HEK293 (cell line): ENCODE results near the gene SLC66A2.

Experiments
- CTCF ChIP-seq: fragments of 450-650 bp; formaldehyde crosslinking; IDR thresholded peaks from 2 replicates; pipeline ENCODE4 v1.5.1; 2016; ENCODE audit warnings: missing biosample characterization, missing genetic modification characterization
- EGR2 ChIP-seq: fragments of 450-650 bp; formaldehyde crosslinking; IDR thresholded peaks from 2 replicates; pipeline ENCODE4 v1.5.1; 2016; ENCODE audit warnings: low read depth, missing biosample characterization, missing genetic modification characterization
- PRDM2 ChIP-seq: fragments of 450-650 bp; formaldehyde crosslinking; IDR thresholded peaks from 2 replicates; pipeline ENCODE4 v1.5.1; 2016; ENCODE audit warnings: missing biosample characterization, missing genetic modification characterization, borderline replicate concordance
- SP2 ChIP-seq: fragments of 450-650 bp; formaldehyde crosslinking; IDR thresholded peaks from 2 replicates; pipeline ENCODE4 v1.5.1; 2016; ENCODE audit warnings: missing biosample characterization, missing genetic modification characterization
- ZFP3 ChIP-seq: fragments of 450-650 bp; formaldehyde crosslinking; IDR thresholded peaks from 2 replicates; pipeline ENCODE4 v1.5.1; 2016; ENCODE audit warnings: low read depth, missing biosample characterization, missing genetic modification characterization
- ZNF274 ChIP-seq, 2 experiments: fragments of 200-500 bp in 1 of 2; fragments of 450-650 bp in 1 of 2; sonication (Bioruptor generic) in 1 of 2; formaldehyde crosslinking in 1 of 2; IDR thresholded peaks; 2 replicates each; pipeline versions ENCODE4 v1.5.1 to v1.6.1; 2014 to 2016; ENCODE audit warnings: borderline replicate concordance in 1 of 2, inconsistent platforms in 1 of 2, low read length in 1 of 2, missing biosample characterization in 1 of 2, missing genetic modification characterization in 1 of 2
- ZNF311 ChIP-seq: fragments of 450-650 bp; formaldehyde crosslinking; IDR thresholded peaks from 2 replicates; pipeline ENCODE4 v1.5.1; 2017; ENCODE audit warnings: missing biosample characterization, missing genetic modification characterization, borderline replicate concordance
- ZNF398 ChIP-seq: fragments of 450-650 bp; formaldehyde crosslinking; IDR thresholded peaks from 2 replicates; pipeline ENCODE4 v1.5.1; 2017; ENCODE audit warnings: missing biosample characterization, missing genetic modification characterization
- ZNF558 ChIP-seq: fragments of 450-650 bp; formaldehyde crosslinking; IDR thresholded peaks from 2 replicates; pipeline ENCODE4 v1.5.1; 2016; ENCODE audit warnings: missing biosample characterization, missing genetic modification characterization
- ZNF768 ChIP-seq: fragments of 450-650 bp; formaldehyde crosslinking; IDR thresholded peaks from 2 replicates; pipeline ENCODE4 v1.5.1; 2018; ENCODE audit warnings: missing biosample characterization, mild to moderate bottlenecking, missing genetic modification characterization

- no peak for TF ChIP-seq ZNF768
- no peak for TF ChIP-seq CTCF (tag by site-specific recombination)
- TF ChIP-seq ZNF398 (tag by site-specific recombination) = no peak
- no peak for TF ChIP-seq PRDM2
- no peak for TF ChIP-seq SP2 (tag by site-specific recombination)
- no peak for TF ChIP-seq ZNF311 (tag by site-specific recombination)
- TF ChIP-seq ZFP3 (tag by site-specific recombination) = no peak
- no peak for TF ChIP-seq ZNF558 (tag by site-specific recombination)
- TF ChIP-seq ZNF274 (IDR thresholded peaks at IDR 0.05; ENCODE audit: low read length) = no peak
- TF ChIP-seq ZNF274 (tag by site-specific recombination; IDR thresholded peaks at IDR 0.05; ENCODE audit: borderline replicate concordance) = no peak
- no peak for TF ChIP-seq EGR2 (tag by site-specific recombination)
These were observed 3.4 kb downstream of the SLC66A2 start for GRCh38 chr18:79947881-79948610.
